Panc1 (cell line): ENCODE measurements around the gene CCDC171. TPM values are rescaled to one million over a fixed set of nuclear protein-coding genes. Genes with fewer than 3 reads are reported as not detected.

Experiments
- ATAC-seq: fragments of 200-7000 bp; cut with Tn5 transposase; 2 replicates; pipeline ENCODE4 v1.9.1; 2020; ENCODE audit warnings: mild to moderate bottlenecking, moderate library complexity
- BruUV-seq: library from RNA; stranded (reverse); fragments of 400-500 nt; replicated peaks from 2 replicates; lab custom pipeline; 2021; lab: Mats Ljungman, UMichigan
- CTCF ChIA-PET: fragments of 300-600 bp; sonication (Branson Sonifier 250); formaldehyde crosslinking; loops from one replicate; lab custom pipeline; 2022; ENCODE audit warnings: antibody characterized with exemption; lab: Charles Lee
- POLR2A ChIA-PET: fragments of 300-600 bp; sonication (Branson Sonifier 250); formaldehyde crosslinking; loops from one replicate; lab custom pipeline; 2022; ENCODE audit warnings: antibody characterized with exemption; lab: Charles Lee
- DNase-seq: peaks from one replicate; pipeline ENCODE4 v3.0.0-alpha.2; 2010; ENCODE audit warnings: low read depth, low spot score
- H3K27ac ChIP-seq: 2 replicates; pipeline ENCODE4 v1.5.1; 2011; ENCODE audit warnings: mild to moderate bottlenecking, low read length, inconsistent platforms
- H3K27me3 ChIP-seq: fragments of 200-500 bp; sonication (Bioruptor generic); 2 replicates; pipeline ENCODE4 v1.6.0; 2014; ENCODE audit warnings: low read length, inconsistent platforms; ENCODE audit not compliant: control insufficient read depth, insufficient read depth
- H3K36me3 ChIP-seq: fragments of 200-500 bp; sonication (Bioruptor generic); 2 replicates; pipeline ENCODE4 v1.5.1; 2014; ENCODE audit warnings: inconsistent platforms, mild to moderate bottlenecking, low read length, moderate library complexity; ENCODE audit not compliant: control insufficient read depth, insufficient read depth
- H3K4me1 ChIP-seq: 2 replicates; pipeline ENCODE4 v1.5.1; 2011; ENCODE audit warnings: inconsistent platforms, mild to moderate bottlenecking, low read length, moderate library complexity; ENCODE audit not compliant: control insufficient read depth, insufficient read depth
- H3K4me3 ChIP-seq, 2 experiments: 2 replicates each; pipeline ENCODE4 v1.5.1; 2011 to 2012; ENCODE audit warnings: low read depth in 2 of 2, low read length in 2 of 2, mild to moderate bottlenecking in 2 of 2, inconsistent platforms in 1 of 2, moderate library complexity in 1 of 2
- H3K9me3 ChIP-seq: fragments of 200-500 bp; sonication (Bioruptor generic); 2 replicates; pipeline ENCODE4 v1.5.1; 2014; ENCODE audit warnings: low read depth, mild to moderate bottlenecking, inconsistent platforms, low read length, moderate library complexity; ENCODE audit not compliant: control insufficient read depth, insufficient read depth
- CTCF ChIP-seq: fragments of 450-650 bp; IDR thresholded peaks from 2 replicates; pipeline ENCODE4 v1.5.1; 2017; ENCODE audit warnings: mild to moderate bottlenecking
- POLR2AphosphoS5 ChIP-seq: IDR thresholded peaks from 2 replicates; pipeline ENCODE4 v1.6.1; 2012; ENCODE audit warnings: mild to moderate bottlenecking, low read depth, low read length, moderate library complexity
- REST ChIP-seq, 2 experiments: IDR thresholded peaks; 2 replicates each; pipeline ENCODE4 v1.6.1; 2011 to 2012; ENCODE audit warnings: low read depth in 2 of 2, control low read depth in 1 of 2, low read length in 1 of 2, mild to moderate bottlenecking in 1 of 2, moderate library complexity in 1 of 2; ENCODE audit not compliant: insufficient read depth in 1 of 2
- SIN3A ChIP-seq: IDR thresholded peaks from 2 replicates; pipeline ENCODE4 v1.6.1; 2012; ENCODE audit warnings: low read depth, mild to moderate bottlenecking, low read length, moderate library complexity, borderline replicate concordance; ENCODE audit not compliant: insufficient read depth
- TCF7L2 ChIP-seq: IDR thresholded peaks from 2 replicates; pipeline ENCODE4 v1.6.1; 2011; ENCODE audit warnings: mild to moderate bottlenecking, low read depth, low read length, inconsistent platforms
- in situ Hi-C: cut with HindIII; loops from 2 replicates; pipeline ENCODE4 v1.10.0; 2016; ENCODE audit warnings: low sequenced_read_pairs, low pct_unique_long_range_greater_than_20kb
- intact Hi-C: fragments of 100-400 bp; cut with micrococcal nuclease; formaldehyde crosslinking; loops from one replicate; pipeline ENCODE4 v1.10.0; 2022; ENCODE audit not compliant: unreplicated experiment
- total RNA-seq: library from RNA; stranded (reverse); gene quantifications from one replicate; pipeline ENCODE4 v1.2.1, GENCODE V29; 2021; ENCODE audit not compliant: unreplicated experiment

The CCDC171 gene
- total RNA-seq, 1 experiment from 2014 or later, result 1.5 TPM

GRCh38 chr9:15738011-15738410 lies 185.2 kb downstream of the CCDC171 start:
- no peaks in the 10 kb centered on the region for H3K36me3 ChIP-seq
- ATAC-seq, result no peak
- H3K27me3 ChIP-seq, result no peaks in the 10 kb centered on the region
- BruUV-seq, result no TSS peak
- no peaks in the 10 kb centered on the region for H3K4me1 ChIP-seq
- H3K9me3 ChIP-seq, result no peaks in the 10 kb centered on the region
- ChIA-PET POLR2A (no interaction called here), CTCF (no interaction called here)
- DNase-seq, result no peak
- H3K27ac ChIP-seq, result no peak overlapping the region
- TF ChIP-seq TCF7L2 (no peak), CTCF (no peak)
- intact Hi-C loops (no loop called here), in situ Hi-C loops (no loop called here)
- no peak overlapping the region for H3K4me3 ChIP-seq

DNA sequence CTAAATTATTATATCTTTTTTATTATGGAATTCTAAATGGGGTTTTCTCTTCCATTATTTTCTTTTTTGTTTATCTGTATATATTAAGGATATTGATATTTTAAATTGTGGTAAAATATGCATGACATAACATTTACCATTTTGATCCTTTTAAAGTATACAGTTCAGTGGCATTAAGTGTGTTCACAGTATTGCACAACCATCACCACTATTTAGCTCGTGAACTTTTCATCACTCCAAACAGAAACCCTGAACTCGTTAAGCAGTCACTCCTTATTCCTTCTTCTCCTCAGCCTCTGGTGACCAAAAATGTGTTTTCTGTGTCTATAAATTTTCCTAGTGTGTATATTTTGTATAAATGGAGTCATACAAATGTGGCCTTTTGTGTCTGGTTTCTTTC lies 188.2 kb downstream of the CCDC171 start:
- TF ChIP-seq TCF7L2 (no peak), CTCF (no peak), POLR2AphosphoS5 (no peak), SIN3A (no peak), REST (IDR thresholded peaks at IDR 0.05; ENCODE audit: insufficient read depth in 1 of 2, low read depth in 2 of 2, low read length in 1 of 2) (no peak)
- intact Hi-C loops, result no loop called here
- H3K27me3 ChIP-seq, result no peaks in the 10 kb centered on the region
- CTCF ChIA-PET, result no interaction called here
- DNase-seq, result no peak
- in situ Hi-C loops, result no loop called here
- H3K9me3 ChIP-seq, result no peaks in the 10 kb centered on the region
- POLR2A ChIA-PET, result no interaction called here
- no peaks in the 10 kb centered on the region; the same call in 1 of the 2 replicates for H3K36me3 ChIP-seq
- ATAC-seq, result no peak
- H3K27ac ChIP-seq, result no peak overlapping the region
- no peak overlapping the region for H3K4me3 ChIP-seq
- BruUV-seq, result no TSS peak
- no peaks in the 10 kb centered on the region for H3K4me1 ChIP-seq

GRCh38 chr9:15743512-15743911 lies 190.7 kb downstream of the CCDC171 start:
- H3K4me1 ChIP-seq, result no peaks in the 10 kb centered on the region
- intact Hi-C loops, result no loop called here
- POLR2A ChIA-PET, result no interaction called here
- TF ChIP-seq SIN3A (no peak), CTCF (no peak), TCF7L2 (no peak), REST (IDR thresholded peaks at IDR 0.05; ENCODE audit: insufficient read depth in 1 of 2, low read depth in 2 of 2, low read length in 1 of 2) (no peak), POLR2AphosphoS5 (no peak)
- H3K4me3 ChIP-seq, result no peak overlapping the region
- BruUV-seq, result no TSS peak
- H3K27me3 ChIP-seq, result no peaks in the 10 kb centered on the region
- H3K9me3 ChIP-seq, result no peaks in the 10 kb centered on the region
- in situ Hi-C loops, result no loop called here
- no peak for ATAC-seq
- H3K27ac ChIP-seq, result no peak overlapping the region
- DNase-seq, result no peak
- no peaks in the 10 kb centered on the region; the same call in 1 of the 2 replicates for H3K36me3 ChIP-seq
- CTCF ChIA-PET, result no interaction called here
